ENCODE results near the gene NBL1.

The NBL1 gene, protein sequence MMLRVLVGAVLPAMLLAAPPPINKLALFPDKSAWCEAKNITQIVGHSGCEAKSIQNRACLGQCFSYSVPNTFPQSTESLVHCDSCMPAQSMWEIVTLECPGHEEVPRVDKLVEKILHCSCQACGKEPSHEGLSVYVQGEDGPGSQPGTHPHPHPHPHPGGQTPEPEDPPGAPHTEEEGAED

DNA sequence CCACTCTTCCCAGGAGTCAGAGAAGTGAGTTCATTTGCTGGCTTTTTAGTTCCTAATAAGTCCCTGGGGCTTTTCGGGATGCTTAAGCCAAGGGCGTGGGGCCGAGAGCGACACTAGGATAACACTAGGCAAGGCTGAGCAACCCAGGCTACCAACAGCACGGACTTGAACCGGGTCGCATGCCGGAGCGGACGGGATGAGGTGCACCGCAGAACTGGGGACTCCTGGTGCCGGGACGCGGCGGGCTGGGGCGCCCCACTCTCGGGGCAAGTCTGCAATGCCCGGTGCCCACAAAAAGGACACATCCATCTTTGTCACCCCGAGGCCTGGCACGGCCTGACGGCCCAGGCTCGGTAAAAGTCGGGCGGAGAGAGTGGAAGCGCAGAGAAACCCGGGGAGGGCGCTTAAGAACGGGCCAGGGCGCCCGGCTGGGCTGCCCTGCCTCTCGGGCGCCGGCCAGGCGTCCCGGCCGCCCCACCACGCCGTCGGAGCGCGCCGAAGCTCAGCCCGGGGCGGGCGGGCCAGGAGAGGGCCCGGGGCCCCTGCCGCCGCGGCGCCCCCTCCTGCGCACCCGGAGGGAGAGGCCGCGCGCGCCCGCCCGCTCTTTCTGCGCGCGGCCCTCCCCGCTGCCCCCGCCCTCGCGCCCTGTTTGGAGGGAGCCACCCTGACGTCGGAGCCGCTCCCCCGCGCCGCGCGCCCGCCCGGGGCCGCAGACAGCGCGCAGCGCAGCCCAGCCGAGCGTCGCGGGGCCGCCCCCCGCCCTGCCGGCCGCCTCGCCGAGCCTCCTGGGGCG lies at the start of gene NBL1:
Gene NBL1, plus strand, starts transcription at position 710 of the 793 bp plus-strand sequence. CDS start 10,720 bp downstream, outside the sequence.
- DNase-seq, result peak; percentile 16

DNA sequence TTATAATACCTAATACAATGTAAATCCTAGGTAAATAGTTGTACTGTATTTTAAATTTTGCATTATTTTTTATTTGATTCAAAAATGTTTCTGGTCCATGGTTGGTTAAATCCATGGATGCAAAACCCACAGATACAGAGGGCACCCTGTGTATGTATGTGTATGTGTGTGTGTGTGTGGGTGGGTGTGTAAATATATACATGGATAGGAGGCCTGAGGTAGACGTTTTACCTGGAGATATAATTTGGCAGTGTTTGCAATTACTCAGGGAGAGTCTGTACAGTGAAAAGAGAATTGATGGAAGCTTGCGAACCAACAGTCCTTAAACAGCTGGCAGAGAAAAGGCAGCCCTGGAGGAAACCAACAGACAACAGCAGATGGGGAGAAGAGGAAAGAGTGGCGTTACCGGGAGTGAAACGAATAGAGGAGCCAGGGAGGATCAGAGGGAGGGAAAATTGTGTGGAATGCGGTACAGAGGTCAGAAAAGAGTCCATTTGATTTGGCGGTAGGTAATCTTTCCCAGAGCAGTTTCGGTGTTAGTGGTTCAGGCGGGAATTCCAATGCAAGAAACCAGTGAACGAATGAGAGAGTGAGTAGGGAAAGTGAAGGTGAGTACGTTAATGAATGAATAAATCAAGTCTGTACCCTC lies 47.9 kb upstream of the NBL1 start:
- DNase-seq, result peak; percentile 65

DNA sequence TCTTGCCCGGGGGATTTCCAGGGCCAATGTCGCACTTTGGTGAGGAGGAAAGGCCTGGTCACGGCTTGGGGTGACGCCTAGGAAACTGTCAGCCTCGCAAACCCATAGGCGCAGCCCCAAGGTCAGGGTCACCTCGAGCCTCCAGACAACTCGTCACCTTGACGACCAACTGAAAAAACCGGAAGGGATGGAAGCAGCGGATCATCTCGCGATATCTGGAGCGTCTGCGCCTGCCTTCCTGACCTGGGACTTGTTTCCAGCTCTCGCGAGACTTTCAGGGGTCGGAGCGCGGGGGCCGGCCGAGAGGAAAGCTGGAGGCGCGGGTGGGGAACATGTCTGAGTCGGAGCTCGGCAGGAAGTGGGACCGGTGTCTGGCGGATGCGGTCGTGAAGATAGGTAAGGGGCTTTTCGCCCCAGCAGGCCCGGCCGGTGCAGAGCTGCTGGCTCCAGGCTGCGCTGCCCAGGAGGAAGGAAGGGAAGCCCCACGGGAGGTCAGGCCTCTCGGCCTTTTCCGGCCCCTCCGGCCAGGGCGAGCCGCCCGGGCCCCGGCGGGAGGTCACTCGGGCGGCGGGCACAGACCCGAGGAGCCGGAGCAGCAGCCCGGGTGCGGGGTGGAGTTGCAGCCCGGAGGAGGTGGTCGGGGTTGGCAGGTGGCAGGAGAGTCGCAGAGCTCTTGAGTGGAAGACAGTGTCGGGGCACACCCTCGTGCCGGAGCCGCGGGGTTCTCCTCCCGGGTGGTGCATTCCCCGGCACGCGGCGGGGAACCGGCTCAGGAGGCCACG lies 47.2 kb upstream of the NBL1 start:
- DNase-seq, result peak; percentile 99

DNA sequence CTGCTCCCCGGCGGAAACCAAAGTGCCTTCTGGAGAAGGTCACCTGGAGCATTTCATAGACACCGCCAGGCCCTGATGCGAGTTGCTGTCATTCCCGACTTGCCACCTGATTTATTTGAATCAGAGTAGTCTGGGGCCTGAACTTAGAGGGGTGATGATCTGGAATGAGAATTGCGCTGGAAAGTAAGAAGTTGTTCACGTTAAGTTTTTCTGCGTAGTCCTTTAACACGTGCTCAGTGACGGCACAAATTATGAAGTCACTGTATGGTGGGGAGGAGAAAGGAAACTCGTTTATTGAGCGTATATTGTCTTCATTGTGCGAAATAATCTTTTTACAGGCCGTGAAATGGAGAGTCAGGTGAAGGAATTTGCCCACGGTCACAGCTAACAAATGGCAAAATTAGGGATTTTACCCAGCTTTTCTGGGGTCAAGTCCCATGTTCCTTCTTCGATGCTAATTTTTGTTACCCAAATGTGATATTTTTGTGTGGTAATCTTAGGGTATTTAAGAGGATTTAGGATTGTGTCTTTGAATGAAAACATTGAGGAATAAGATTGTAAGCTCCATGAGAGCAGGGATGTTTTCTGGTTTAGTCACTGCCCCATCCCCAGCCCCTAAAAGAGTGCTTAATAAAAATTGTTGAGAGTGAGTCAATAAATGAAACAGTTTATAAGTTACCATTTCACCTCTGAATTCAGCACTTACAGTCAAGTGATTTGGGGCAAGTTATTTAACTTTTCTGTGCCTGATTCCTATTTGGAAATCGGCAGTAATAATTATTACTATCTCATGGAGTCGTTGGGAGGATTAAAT lies 46.4 kb upstream of the NBL1 start:
- DNase-seq, result no peak

DNA sequence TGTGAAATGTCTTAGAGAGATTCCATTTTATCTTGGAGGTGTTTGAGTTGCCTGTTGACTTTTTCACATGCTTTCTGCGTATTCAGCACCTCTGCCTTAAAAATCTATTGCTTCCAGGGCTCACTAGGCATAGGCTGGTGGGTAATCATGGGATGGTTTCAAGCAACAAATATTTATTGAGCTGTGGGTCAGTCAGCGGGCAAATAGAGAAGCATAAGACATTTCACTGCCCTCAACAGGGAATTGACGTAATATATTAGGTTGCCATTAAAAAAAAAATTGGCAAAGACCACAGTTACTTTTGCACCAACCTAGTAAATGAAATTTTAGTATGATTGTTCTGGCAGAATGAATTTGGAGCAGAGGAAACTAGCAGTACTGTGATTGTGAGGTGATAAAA lies 44.3 kb upstream of the NBL1 start:
- DNase-seq, result no peak

DNA sequence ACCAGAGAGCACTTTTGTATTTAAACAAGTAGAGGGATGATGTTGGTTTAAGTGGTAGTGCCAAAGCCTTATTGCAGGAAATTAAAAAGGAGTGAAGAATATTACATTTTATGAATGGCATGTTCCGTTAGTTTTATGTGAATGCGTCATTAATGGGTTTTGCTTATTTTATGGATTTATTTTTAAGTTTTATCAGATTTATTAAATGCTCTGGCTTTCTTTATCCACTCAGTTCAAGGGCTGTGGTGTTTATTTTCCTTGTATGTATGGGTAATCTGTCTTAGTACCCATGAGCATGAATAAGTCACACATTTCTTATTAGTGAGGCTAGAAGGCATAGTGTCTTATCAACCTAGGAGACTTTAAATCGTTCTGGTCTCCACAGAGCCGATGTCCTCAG lies 41.6 kb upstream of the NBL1 start:
- DNase-seq, result no peak

DNA sequence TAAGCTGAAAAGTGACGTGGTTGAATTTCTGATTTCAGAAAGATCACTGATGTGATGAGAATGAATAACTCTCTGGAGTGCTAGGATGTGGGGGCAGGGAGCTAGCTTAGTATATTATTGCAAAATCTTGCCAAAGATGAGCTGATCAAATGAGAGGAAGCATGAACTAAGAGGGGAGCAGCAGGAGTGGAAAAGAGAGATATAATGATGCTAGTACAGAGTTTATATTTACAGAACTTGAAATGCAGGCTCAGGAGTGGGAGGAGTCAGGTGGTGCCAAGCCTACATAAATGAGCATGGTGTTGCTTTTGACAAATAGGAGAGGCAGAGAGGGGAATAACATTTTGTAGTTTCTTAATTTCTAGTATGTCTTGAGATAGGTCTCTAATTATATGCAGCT lies 38.1 kb upstream of the NBL1 start:
- DNase-seq, result no peak

DNA sequence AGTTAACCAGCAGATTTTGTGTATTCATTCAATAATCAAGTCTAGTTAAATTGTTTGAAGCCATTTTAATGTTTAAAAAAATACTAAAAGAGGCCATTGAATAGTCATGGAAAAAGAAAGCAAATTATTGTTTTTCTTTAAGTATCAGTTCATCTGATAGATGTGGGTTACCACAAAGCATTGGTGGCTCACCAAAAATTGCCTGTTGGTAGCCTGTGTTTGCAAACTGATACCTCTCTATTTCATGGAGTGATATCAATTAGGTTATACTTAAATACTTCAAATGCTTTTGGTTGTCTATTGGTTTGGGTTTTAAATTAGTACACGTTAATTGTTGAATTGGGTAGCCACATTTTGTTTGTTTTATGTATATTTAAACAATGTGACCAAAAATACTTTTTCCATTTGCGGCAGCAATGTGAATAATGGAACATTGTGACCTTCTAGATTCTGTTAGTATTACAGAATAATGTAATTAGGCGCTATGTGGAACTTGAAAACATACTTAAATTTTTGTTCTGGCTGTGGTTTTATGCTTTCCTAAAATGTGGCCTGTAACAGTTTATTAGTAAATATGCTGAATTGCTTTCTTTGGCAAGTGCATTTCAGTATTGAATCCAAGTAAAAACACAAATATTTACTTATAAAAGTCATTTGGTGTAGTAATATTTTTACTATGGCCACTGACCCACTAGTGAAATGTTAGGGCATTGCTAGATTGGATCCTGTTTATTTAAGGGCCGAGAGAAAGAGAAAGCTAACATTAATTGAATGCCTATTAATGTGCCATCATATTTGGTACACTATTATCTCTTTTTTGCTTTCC lies 37.1 kb upstream of the NBL1 start:
- no peak for DNase-seq

DNA sequence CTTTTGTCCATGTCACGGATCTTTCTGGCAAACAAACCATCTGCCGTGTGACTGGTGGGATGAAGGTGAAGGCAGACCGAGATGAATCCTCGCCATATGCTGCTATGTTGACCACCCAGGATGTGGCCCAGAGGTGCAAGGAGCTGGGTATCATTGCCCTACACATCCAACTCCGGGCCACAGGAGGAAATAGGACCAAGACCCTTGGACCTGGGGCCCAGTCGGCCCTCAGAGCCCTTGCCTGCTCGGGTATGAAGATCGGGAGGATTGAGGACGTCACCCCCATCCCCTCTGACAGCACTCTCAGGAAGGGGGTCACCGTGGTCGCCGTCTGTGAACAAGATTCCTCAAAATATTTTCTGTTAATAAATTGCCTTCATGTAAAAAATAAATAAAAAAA lies 35.9 kb upstream of the NBL1 start:
- DNase-seq, result no peak

DNA sequence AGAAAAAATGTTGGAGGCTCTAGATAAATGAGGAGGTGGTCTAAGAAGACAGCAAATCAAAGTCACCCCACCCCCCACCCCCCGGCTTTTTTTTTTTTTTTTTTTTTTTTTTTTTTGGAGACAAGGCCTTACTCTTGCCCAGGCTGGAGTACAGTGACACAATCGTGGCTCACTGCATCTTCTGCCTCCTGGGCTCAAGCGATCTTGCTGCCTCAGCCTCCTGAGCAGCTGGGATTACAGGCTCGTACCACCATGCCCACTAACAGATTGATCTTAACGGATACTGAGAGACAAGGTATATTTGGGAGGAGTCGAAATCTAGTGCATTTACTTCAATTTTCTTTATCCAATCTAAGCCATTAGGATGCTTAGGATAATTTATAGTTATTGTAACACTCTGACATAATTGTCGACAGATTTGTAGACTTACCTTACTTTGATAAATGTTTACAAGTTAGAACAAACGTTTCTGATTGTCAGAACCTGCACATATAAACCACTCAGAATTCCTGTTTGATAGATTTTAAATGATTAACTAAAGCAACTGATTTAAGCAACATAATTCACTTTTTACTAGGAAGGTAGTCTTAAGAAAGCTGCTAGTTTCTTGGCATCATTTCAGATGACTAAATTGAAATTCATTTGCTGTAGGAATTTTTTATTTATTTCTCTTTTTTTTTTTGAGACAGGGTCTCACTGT lies 33.7 kb upstream of the NBL1 start:
- DNase-seq, result no peak

DNA sequence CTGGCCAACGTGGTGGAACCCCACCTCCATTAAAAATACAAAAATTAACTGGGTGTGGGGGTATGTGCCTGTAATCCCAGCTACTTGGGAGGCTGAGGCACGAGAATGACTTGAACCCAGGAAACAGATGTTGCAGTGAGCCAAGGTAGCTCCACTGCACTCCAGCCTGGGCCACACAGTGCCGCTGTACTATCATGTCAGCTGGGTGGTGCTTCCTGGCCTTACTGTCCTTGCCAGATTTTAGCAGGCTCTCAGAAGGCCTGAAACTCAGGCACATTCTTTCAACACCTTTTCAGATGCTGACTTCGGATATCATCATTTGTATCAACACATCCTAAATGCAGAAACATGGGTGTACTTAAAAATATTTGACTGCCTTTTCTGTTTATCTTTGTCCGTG lies 31.6 kb upstream of the NBL1 start:
- DNase-seq, result no peak

DNA sequence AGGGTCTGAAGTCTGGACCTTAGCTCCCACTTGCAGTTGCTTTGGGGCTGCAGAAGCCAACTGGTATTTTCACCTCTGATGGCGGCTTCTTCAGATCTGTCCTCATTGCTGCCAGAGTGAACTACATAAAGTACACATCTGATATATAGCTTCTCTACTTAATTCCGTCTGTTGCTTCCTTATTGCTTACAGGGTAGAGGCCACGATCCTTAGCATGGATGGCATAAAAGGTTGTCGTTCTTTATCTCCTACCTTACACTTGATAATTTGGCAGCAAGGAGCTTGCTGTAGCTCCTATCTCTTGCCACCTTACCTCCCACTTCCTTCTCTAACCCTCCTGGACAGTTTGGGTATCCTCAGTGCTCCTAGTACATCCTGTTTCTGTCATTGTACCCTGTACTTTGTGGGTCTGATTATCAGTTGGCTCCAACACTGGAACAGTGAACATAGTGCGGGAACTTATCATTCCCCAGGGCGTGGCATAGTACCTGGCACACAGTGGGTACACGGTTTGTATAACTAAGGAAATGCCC lies 30.9 kb upstream of the NBL1 start:
- DNase-seq, result no peak

DNA sequence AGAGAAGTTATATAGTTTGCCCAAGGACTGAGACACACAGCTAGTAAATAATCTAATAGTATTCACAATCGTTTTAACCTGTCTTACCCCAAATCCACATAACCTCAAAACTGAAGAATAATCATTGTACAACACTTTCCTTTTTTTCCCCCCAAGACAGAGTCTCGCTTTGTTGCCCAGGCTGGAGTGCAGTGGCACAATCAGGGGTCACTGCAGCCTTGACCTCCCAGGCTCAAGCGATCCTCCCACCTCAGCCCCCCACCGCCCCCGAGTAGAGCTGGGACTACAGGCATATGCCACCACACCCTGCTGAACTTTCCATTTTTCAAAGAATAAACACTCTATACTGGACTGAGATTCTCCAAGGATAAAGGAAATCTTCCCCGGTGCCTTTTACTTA lies 28.7 kb upstream of the NBL1 start:
- no peak for DNase-seq

DNA sequence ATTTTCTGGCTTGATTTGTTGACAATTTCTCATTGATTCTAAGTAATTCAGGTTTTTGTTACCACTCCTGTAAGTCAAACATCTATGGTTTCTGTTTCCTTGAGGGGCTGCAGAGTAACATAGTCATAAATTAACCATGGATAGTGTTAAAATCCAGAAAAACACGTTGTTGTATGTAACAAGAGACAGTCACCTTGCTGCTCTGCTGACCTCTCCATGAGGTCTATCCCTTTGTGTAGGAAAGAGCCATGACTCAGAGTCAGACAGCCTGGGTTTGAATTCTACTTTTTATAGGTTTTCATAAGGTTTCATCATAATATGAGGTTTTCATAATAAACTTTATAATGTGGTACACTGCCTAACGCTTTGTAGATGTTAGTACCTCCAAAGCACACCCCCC lies 27.6 kb upstream of the NBL1 start:
- DNase-seq, result no peak

DNA sequence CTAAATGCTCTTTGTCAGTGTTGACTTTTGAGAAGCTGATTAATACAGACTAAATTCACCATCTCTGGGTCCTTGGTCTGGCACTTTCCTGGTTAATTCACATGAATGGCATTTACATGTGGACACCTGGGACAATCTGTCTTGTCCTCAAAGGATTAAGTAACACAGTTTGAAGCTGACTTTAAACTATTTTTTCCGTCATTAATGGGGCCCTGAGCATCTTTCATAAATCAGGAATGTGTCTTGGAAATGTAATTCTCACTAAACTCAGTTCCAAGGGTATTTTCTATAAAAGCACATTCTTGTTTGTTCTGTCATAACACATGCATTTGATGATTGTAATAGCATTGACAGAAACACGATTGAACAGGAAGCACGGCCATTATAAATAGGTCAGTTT lies 26.7 kb upstream of the NBL1 start:
- no peak for DNase-seq

DNA sequence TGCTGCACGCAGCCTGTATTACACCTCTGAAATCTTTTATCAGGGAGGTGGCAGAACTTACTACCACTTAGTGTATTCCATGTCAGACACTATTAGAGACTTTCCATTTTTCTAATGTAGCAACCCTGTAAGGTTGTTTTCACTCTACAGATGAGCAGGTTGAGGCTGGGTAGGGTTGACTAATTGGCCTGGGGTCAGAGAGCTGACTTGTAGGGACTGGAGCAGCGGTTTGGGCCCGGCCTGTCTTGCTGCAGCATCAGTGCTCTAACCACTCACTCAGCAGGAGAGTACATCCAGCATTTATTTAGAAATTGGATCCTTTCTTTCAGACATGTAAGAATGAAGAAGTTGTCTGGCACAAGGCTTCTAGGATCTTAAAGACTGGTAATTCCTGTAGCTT lies 25.7 kb upstream of the NBL1 start:
- DNase-seq, result no peak

DNA sequence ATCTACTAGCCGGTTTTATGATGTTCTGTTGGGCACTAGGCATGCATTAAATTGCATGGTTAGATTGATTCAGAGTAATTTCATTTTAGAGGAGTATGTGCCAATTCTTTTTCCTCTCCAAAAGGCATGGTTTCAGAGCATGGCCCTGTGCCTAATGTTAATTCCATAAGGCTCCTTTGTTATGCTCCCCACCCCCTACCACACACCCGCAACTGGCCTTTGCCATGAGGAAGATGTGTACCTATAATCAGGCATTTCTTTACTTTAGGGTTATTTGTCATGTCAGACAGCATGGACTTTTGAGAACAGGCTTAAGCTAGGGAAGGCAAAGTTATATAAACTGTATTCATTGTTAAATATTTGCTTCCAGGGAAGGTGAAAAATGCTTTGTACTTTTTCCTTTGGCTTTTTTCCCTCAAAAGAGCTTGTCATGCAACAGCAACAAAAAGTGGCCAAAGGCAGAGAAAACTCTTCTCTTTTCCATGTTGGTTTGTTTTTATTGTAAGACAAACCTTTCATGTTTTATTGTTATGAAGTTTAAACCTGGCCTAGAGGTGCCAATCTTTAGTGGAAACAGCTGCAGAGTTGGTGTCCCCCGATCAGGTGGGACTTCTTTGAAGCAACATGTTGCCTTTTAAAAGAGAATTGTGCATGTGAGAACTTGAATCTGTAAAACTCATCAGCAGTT lies 24.3 kb upstream of the NBL1 start:
- DNase-seq, result no peak

DNA sequence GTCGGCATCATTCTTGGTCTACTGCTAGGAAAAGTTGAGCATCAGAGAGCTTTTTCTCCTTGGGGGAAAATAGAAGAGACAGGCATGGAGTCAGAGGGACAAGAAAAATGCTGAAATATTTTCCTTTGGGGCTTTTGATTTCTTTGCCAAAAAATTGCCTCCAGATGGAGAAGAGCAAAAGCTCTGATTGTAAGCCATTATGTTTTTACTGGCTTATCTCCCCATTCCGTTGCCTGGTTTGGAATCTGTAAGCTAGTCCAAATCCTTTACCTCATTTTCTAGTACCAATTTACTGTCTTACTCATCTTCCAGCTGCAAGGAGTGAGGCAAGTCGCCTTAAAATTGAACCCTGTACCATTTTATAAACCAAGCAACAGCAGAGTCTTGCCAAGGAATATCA lies 23.3 kb upstream of the NBL1 start:
- DNase-seq, result no peak

DNA sequence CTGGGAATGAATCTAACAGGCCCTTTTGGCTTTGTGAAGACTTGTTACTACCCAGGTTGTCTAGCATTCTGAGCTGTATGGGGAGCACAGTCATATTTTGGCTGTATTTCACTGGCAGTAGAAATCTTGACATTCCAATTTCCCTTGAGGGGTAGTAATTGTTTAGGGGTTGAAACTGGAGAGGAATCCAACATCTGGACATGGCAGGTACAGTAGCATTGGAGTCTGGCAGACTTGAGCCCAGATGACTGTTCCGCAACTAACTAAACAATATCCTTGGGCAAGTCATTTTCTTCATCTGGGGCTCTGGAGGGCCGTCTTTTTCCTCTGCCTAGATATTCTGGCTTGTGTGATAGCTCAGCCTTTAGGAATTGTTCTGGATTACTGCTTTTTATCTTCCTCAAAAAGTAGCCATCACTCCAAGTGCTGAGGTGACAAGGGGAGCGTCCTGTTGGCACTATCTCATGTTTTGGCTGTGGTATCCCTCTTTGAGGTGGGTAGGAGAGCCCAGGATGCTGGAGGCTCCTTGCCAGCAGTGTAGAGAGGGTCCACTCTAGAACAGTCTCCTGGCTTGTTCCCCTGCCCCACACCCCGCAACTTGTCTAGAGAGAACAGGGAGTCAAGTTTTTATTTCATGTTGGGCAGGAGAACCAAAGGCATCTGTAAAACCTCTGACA lies 22.7 kb upstream of the NBL1 start:
- DNase-seq, result no peak

DNA sequence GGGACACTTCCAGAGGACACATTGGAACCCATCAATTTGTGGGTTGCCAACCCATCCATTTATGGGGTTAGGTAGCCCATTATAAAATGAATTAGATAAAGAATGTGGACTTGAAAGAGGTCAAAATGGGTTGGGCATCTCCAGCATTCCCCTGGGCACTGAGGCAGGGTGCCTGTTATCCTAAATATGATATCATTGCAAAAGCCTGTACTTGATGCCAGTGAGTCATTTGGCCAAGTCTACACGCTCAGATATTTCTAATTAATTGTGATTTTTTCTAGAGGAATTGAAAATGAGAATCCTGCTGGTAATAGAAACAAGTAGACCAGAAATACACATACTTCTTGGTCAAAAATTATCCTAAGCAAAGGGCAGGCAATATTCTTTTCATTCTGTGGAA lies 21.9 kb upstream of the NBL1 start:
- no peak for DNase-seq
